Ovary (tissue), 9 donors: Measurements from ENCODE around the gene GYPA. TPM values are rescaled to one million over a fixed set of nuclear protein-coding genes. Genes with fewer than 3 reads are reported as not detected.
"Not testable (repeated sequence)": the region's sequence is repeated elsewhere in the genome, so short reads cannot be mapped to it uniquely, and the experiment has no call there.

Experiments
- DNase-seq, 5 donors: peaks; one replicate each; pipeline ENCODE4 v3.0.0-alpha.2; 2019 to 2020
- H3K27ac ChIP-seq, 2 donors: fragments of 200-600 bp; one replicate each; pipeline versions ENCODE4 v1.5.1 to v1.8.0; 2019 to 2022
- H3K27me3 ChIP-seq: fragments of 200-600 bp; one replicate; pipeline ENCODE4 v1.8.0; 2022
- H3K36me3 ChIP-seq: fragments of 200-600 bp; sonication (generic); one replicate; pipeline ENCODE4 v1.5.1; 2019
- H3K4me1 ChIP-seq: one replicate; pipeline ENCODE4 v1.8.1; 2013; ENCODE audit warnings: mild to moderate bottlenecking, moderate library complexity; ENCODE audit not compliant: insufficient read depth
- H3K4me3 ChIP-seq: fragments of 200-600 bp; sonication (generic); one replicate; pipeline ENCODE4 v1.5.1; 2017
- H3K9me3 ChIP-seq, 2 donors: fragments of 200-600 bp in 1 of 2; sonication (generic) in 1 of 2; one replicate each; pipeline versions ENCODE4 v1.5.1 to v1.8.1; 2013 to 2019; ENCODE audit warnings: mild to moderate bottlenecking in 1 of 2, moderate library complexity in 1 of 2
- CTCF ChIP-seq, 3 donors: fragments of 450-650 bp in 2 of 3; fragments of 200-600 bp in 1 of 3; IDR thresholded peaks; one replicate each; pipeline versions ENCODE4 v1.5.1 to v1.8.0; 2016 to 2022; ENCODE audit warnings: antibody characterized with exemption in 3 of 3, mild to moderate bottlenecking in 1 of 3
- EP300 ChIP-seq: sonication (generic); formaldehyde crosslinking; IDR thresholded peaks from one replicate; pipeline ENCODE4 v1.6.1; 2017; ENCODE audit warnings: antibody characterized with exemption
- POLR2A ChIP-seq: fragments of 450-650 bp; IDR thresholded peaks from one replicate; pipeline ENCODE4 v1.6.1; 2017; ENCODE audit warnings: antibody characterized with exemption, mild to moderate bottlenecking, moderate library complexity
- WGBS, 3 donors: extraction: QIAGEN DNeasy Blood & Tissue Kit in 1 of 3; methylation state at CpG; one replicate each; pipeline versions ENCODE4 v1.1.5 to v1.1.7; 2013 to 2017; 5-methylcytosine and 5-hydroxymethylcytosine counted together
- intact Hi-C, 4 donors: fragments of 100-400 bp; cut with DNase I; formaldehyde crosslinking; loops; one replicate each; pipeline versions ENCODE4 v1.11.0 to v1.15.1; 2022 to 2023
- polyA plus RNA-seq, 2 donors: library from polyadenylated mRNA; stranded (reverse); fragments of 200-250 nt in 1 of 2; fragments of 350-450 nt in 1 of 2; fragmentation: Illumina TruSeq in 1 of 2; extraction: RNeasy Lipid Tissue Mini Kit (QIAGEN cat#74804) in 1 of 2; gene quantifications; one replicate each; pipeline ENCODE4 v1.2.3, GENCODE V29; 2013 to 2014
- total RNA-seq, 7 donors: library from RNA; depleted of rRNA in 2 of 7; stranded (reverse); fragments of >200 nt in 2 of 7; fragmentation: NEBNext Ultra II Directional in 3 of 7; extraction: Animal tissue kit (Norgen Biotek cat#: 25700) in 3 of 7; gene quantifications; one replicate each; pipeline versions ENCODE4 v1.1.0 to v1.2.4, GENCODE V29; 2016 to 2023
- donor health status: DM: no; HTN: no; CAD: no; lungs with moderate emphysema.
- donor health status: DM: no; HTN: no; CAD: no.
- donor health status: Bipolar disorder and iron deficiency.
- donor health status: DM: yes; HTN: yes; CAD: no.
- donor health status: DM: no; HTN: no; CAD: no.
- donor health status: DM: yes; HTN: yes; CAD: no.

Gene GYPA
- total and polyA plus RNA-seq, 9 donors, result 0.38 TPM; not detected in 8

DNA sequence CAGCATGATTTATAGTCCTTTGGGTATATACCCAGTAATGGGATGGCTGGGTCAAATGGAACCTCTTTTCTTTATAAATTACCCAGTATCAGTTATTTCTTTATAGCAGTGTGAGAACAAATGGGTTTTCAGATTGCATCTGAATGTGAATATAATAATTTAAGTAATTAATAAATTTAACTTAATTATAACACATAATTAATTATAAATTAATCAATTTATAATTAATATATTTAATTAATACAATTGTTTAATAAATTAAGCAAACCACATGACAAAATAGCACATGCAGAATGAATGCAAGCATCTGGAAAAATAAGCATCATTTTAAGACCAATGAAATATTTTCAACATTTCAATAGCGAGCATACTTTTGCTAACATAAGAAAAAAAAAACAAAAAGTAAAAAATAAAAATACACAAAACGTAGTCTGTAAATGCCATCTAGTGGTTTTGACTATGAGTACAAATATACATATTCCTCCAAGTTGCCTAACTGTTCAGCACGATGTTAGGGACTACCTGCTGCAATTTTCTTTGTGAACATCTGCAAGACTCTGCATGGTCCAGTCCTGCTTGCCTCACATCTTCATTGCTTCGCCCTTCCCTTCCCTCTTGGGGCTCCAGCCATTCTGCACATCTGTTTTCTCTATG is 16.4 kb downstream of the GYPA start:
- intact Hi-C loops, H3K27ac ChIP-seq, H3K4me1 ChIP-seq, H3K9me3 ChIP-seq, H3K27me3 ChIP-seq, H3K4me3 ChIP-seq, H3K36me3 ChIP-seq, DNase-seq: not testable (repeated sequence)
- WGBS, 3 donors, result 28 to 30% (median 30%) methylated on average over 4 of the region's 4 CpGs

DNA sequence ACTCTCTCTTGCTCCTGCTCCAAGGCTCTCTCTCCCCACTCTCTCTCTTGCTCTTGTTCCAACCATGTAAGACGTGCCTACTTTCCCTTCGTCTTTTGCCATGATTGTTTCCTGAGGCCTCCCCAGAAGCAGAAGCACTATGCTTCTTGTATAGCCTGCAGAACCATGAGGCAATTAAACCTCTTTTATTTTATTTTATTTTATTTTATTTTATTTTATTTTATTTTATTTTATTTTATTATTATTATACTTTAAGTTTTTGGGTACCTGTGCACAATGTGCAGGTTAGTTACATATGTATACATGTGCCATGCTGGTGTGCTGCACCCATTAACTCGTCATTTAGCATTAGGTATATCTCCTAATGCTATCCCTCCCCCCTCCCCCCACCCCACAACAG is 17.2 kb downstream of the GYPA start:
- DNase-seq, H3K4me3 ChIP-seq, H3K27ac ChIP-seq, H3K27me3 ChIP-seq, H3K9me3 ChIP-seq, H3K4me1 ChIP-seq, H3K36me3 ChIP-seq, intact Hi-C loops: not testable (repeated sequence)
- WGBS, 3 donors, result 60 to 73% (median 62%) methylated on average over 3 of the region's 3 CpGs

DNA sequence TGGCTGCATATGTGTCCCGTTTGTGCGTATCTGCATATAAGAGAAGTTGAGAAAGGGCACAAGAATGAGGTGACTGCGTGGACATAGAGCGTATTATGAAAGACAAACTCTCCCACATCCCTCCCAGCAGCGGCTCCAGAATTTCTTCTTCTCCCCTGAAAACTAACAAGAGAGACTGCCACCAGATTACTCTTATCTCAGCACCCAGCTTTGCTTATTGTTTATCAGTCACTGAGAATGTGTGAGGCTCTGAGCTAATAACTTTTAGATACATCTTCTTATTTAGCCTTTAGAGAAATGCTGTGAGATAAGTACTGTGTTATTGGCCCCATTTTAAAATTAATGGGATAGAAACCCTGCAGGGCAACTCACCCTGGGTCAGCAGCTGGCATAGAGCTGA is 20.8 kb downstream of the GYPA start:
- H3K36me3 ChIP-seq, H3K27me3 ChIP-seq, intact Hi-C loops, H3K9me3 ChIP-seq, DNase-seq, H3K4me3 ChIP-seq, H3K4me1 ChIP-seq, H3K27ac ChIP-seq: not testable (repeated sequence)
- WGBS, 3 donors, result 60 to 84% (median 67%) methylated on average over 4 to 5 of the region's 5 CpGs

DNA sequence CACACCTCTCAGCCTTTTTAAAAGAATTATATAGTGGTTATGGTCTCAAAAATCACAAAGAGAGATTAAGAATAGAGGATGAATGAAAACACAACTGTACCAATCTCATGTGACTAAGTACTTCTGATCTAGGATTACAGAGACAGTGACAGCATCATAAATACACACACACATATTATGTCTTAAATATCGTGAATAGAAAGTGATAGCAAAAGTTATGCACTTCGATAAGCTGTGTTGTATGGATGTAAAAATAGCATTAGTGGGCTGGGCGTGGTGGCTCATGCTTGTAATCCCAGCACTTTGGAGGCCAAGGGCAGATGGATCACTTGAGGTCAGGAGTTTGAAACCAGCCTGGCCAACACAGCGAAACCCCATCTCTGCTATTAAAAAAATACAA is 25.0 kb downstream of the GYPA start:
- TF ChIP-seq CTCF (IDR thresholded peaks at IDR 0.05) (no peak), POLR2A (no peak), EP300 (no peak)

GRCh38 chr4:144113546-144113945 is 27.0 kb downstream of the GYPA start:
- intact Hi-C loops, result no loop called here
- DNase-seq, result no peak
- TF ChIP-seq EP300 (no peak), POLR2A (no peak), CTCF (IDR thresholded peaks at IDR 0.05) (no peak)
- Histone ChIP-seq H3K27me3 (no peaks in the 10 kb centered on the region), H3K27ac (no peak overlapping the region), H3K4me1 (no peaks in the 10 kb centered on the region), H3K36me3 (no peaks in the 10 kb centered on the region), H3K4me3 (no peak overlapping the region), H3K9me3 (no peaks in the 10 kb centered on the region)
- WGBS, 3 donors, result 73 to 79% (median 77%) methylated on average over 2 of the region's 2 CpGs

More for the DNA sequence above, 25.0 kb downstream of the GYPA start:
- H3K27me3 ChIP-seq, result no peaks in the 10 kb centered on the region
- no peak for DNase-seq
- H3K4me1 ChIP-seq, result no peaks in the 10 kb centered on the region
- intact Hi-C loops, result no loop called here
- no peak overlapping the region for H3K27ac ChIP-seq
- 86 to 89% (median 87%) methylated on average over 4 of the region's 4 CpGs for WGBS, 3 donors
- H3K4me3 ChIP-seq, result no peak overlapping the region
- H3K9me3 ChIP-seq, result no peaks in the 10 kb centered on the region
- no peaks in the 10 kb centered on the region for H3K36me3 ChIP-seq

GRCh38 chr4:144104509-144105130 is 35.9 kb downstream of the GYPA start:
- intact Hi-C loops, result no loop called here
- DNase-seq, result no peak
- no peaks in the 10 kb centered on the region for H3K4me1 ChIP-seq
- H3K27ac ChIP-seq, result no peak overlapping the region
- WGBS, 3 donors, result 86 to 89% (median 88%) methylated on average over 6 of the region's 6 CpGs
- H3K27me3 ChIP-seq, result no peaks in the 10 kb centered on the region
- H3K9me3 ChIP-seq, result no peaks in the 10 kb centered on the region
- H3K4me3 ChIP-seq, result no peak overlapping the region
- H3K36me3 ChIP-seq, result no peaks in the 10 kb centered on the region
- TF ChIP-seq EP300 (no peak), POLR2A (no peak), CTCF (IDR thresholded peaks at IDR 0.05) (no peak)

DNA sequence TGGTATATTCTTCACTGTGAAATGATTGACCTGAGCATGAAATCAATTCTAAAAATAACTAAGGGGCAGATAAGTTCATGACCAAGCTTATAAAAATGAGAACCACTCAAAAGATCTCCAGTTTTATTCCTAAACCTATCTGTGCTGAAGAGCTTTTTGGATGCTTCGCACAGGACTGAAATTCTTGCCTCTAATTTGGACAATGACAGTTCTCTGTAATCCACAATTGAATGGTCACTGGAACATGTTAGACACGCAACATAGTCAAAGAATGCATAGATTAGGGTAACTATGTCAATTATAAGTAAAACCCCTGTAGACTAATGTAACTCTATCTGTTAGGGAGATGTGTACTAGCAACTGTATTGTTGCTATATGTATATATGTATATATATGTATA is 42.7 kb downstream of the GYPA start:
- H3K27me3 ChIP-seq, H3K4me3 ChIP-seq, H3K27ac ChIP-seq, intact Hi-C loops, H3K9me3 ChIP-seq, DNase-seq, H3K4me1 ChIP-seq, H3K36me3 ChIP-seq: not testable (repeated sequence)
- WGBS, 3 donors, result 85 to 95% (median 94%) methylated on average over 2 of the region's 2 CpGs

GRCh38 chr4:144093995-144094394 is 46.5 kb downstream of the GYPA start:
- H3K27me3 ChIP-seq, H3K27ac ChIP-seq, H3K36me3 ChIP-seq, H3K4me1 ChIP-seq, H3K9me3 ChIP-seq, intact Hi-C loops, DNase-seq, H3K4me3 ChIP-seq: not testable (repeated sequence)
- 39 to 56% (median 51%) methylated on average over 4 of the region's 4 CpGs for WGBS, 3 donors

DNA sequence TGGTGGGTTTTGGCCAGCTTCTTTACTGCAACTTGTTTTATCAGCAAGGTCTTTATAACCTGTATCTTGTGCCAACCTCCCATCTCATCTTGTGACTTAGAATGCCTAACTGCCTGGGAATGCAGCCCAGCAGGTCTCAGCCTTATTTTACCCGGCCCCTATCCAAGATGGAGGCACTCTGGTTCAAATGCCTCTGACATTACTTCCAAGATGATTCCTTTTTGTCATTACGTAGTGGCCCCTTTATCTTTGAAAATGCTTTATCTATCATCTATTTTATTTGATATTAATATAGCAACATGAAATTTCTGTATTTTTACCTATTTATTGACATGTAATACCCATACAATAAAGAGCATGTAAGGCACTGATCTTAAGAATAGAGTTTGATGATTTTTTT is 49.3 kb downstream of the GYPA start:
- H3K36me3 ChIP-seq, intact Hi-C loops, H3K27me3 ChIP-seq, H3K27ac ChIP-seq, H3K4me1 ChIP-seq, H3K9me3 ChIP-seq, H3K4me3 ChIP-seq, DNase-seq: not testable (repeated sequence)
- WGBS, 3 donors, result 95 to 97% (median 95%) methylated on average over 2 of the region's 2 CpGs
